GM23248 (cell line): Measurements from ENCODE around the gene UGT2B15.

Source experiments
- EZH2 ChIP-seq: fragments of 200-600 bp; sonication (generic); IDR thresholded peaks from 2 replicates; pipeline ENCODE4 v1.6.1; 2018; ENCODE audit warnings: antibody characterized with exemption, mild to moderate bottlenecking; ENCODE audit not compliant: insufficient read depth, poor library complexity, severe bottlenecking
- EZH2phosphoT487 ChIP-seq: fragments of 200-600 bp; sonication (generic); IDR thresholded peaks from 2 replicates; pipeline ENCODE4 v1.6.1; 2018; ENCODE audit warnings: antibody characterized with exemption, moderate library complexity, mild to moderate bottlenecking, low read depth; ENCODE audit not compliant: insufficient read depth

DNA sequence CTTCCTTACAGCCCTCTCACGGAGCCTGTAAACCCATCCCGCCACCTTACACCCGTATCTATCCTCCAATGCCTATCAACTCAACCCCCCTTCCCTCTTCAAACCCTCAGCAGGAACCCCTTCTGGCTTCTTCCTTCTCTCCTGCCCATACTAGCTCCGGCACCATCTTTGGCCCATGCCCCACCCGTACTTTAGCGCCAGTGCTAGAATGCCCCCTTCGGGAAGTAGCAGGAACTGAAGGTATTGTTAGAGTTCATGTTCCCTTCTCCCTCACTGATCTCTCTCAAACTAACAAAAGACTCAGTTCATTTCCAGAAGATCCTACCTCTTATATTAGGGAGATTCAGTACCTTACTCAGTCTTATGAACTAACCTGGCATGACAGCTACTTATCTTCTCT, 2.7 kb upstream of the UGT2B15 start:
- TF ChIP-seq EZH2phosphoT487 (no peak), EZH2 (no peak)
